Right lobe of liver (tissue), 6 donors: ENCODE data around the gene FAM83D. TPM values are rescaled to one million over a fixed set of nuclear protein-coding genes. Genes with fewer than 3 reads are reported as not detected.
A peak's percentile ranks its signal among the peaks of the same experiment; 100 is the strongest.

Experiments used
- ATAC-seq, 4 donors: fragments of 200-7000 bp; cut with Tn5 transposase; one replicate each; pipeline ENCODE4 v1.9.1; 2020; ENCODE audit warnings: mild to moderate bottlenecking in 4 of 4, moderate library complexity in 4 of 4
- DNase-seq, 3 donors: peaks; one replicate each; pipeline ENCODE4 v3.0.0-alpha.2; 2020
- H3K27ac ChIP-seq, 3 donors: fragments of 200-600 bp; one replicate each; pipeline ENCODE4 v1.8.0; 2022
- H3K27me3 ChIP-seq, 2 donors: fragments of 200-600 bp; one replicate each; pipeline ENCODE4 v1.8.0; 2022
- H3K36me3 ChIP-seq, 4 donors: fragments of 200-600 bp; sonication (generic) in 1 of 4; one replicate each; pipeline versions ENCODE4 v1.5.1 to v1.8.0; 2017 to 2022; ENCODE audit warnings: control low read depth in 1 of 4
- H3K4me1 ChIP-seq, 4 donors: fragments of 200-600 bp; sonication (generic) in 1 of 4; one replicate each; pipeline versions ENCODE4 v1.5.1 to v1.8.0; 2017 to 2022; ENCODE audit warnings: control low read depth in 1 of 4
- H3K4me3 ChIP-seq, 3 donors: fragments of 200-600 bp; one replicate each; pipeline ENCODE4 v1.8.0; 2022
- H3K9me3 ChIP-seq, 4 donors: fragments of 200-600 bp; sonication (generic) in 1 of 4; one replicate each; pipeline versions ENCODE4 v1.5.1 to v1.8.0; 2017 to 2022; ENCODE audit warnings: control low read depth in 1 of 4
- POLR2A ChIP-seq: fragments of 450-650 bp; IDR thresholded peaks from one replicate; pipeline ENCODE4 v1.6.1; 2017; ENCODE audit warnings: antibody characterized with exemption, mild to moderate bottlenecking
- WGBS: methylation state at CpG from one replicate; pipeline ENCODE4 v1.1.6; 2018; ENCODE audit warnings: low coverage, low lambda C conversion rate; ENCODE audit not compliant: insufficient coverage; ENCODE audit errors: missing lambda C conversion rate; 5-methylcytosine and 5-hydroxymethylcytosine counted together
- intact Hi-C, 2 donors: fragments of 100-400 bp; cut with DNase I; formaldehyde crosslinking; loops; one replicate each; pipeline versions ENCODE4 v1.11.2 to v1.14.1; 2022
- total RNA-seq, 6 experiments: library from RNA; depleted of rRNA in 2 of 6; stranded (reverse); fragments of >200 nt in 2 of 6; fragmentation: NEBNext Ultra II Directional in 3 of 6; extraction: Animal tissue kit (Norgen Biotek cat#: 25700) in 3 of 6; gene quantifications; one replicate each; pipeline versions ENCODE4 v1.1.0 to v1.2.4, GENCODE V29; 2016 to 2023
- TF ChIP-seq, protein P1 (sequence below), 4 donors: fragments of 200-600 bp in 3 of 4; fragments of 450-650 bp in 1 of 4; IDR thresholded peaks; one replicate each; pipeline versions ENCODE4 v1.5.1 to v1.8.0; 2016 to 2022; ENCODE audit warnings: antibody characterized with exemption in 4 of 4, mild to moderate bottlenecking in 2 of 4
- donor health status: DM: no; HTN: yes; CAD: no.
- donor health status: DM: no; HTN: no; CAD: no.
- donor health status: DM: no; HTN: no; CAD: no.
- donor health status: DM: no; HTN: yes; CAD: no.
- donor health status: DM: no; HTN: yes; CAD: no.

FAM83D gene
- total RNA-seq, 6 experiments from 2014 or later = 0.83 to 3.3 (median 1.7) TPM

DNA sequence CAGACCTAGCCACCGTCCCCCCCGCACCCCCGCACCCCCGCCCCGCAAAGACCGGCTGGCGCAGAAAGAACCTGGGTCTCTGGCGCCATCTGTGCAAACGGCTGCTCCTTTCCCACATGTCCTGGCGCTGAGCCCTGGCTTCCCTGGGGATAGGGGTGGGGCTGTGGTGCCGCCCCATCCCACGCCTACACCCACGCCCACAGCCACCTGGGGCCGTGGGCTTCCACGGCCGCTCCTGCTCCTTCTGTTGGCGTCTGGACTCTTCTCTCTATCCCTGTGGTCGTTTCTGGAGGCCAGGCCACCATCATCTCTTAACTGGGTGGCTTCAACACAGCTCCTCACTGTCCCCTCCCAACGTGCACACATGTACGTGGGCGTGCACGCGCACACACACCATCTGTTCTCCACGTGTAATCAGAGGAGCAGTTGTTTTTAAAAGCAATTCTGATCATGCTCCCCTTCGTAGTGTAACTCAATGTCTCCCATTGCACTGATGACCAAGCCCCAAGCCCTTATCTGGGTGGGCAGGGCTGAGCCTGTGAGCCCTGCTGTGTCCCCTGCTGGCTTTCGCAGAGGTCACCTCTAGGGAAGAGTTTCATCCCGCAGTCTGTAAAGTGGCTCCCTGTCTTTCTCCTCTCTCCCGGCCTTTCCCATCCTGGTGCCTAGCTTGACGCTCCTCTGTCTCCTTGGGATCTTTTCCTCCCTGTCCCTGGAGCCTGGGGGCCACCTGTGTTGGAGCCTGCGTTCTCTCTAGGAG is 31.9 kb upstream of the FAM83D start:
- Histone ChIP-seq H3K36me3 (no peaks in the 10 kb centered on the region), H3K4me1 (peaks cover 0 to 3% (median 0%) of the 10 kb centered on the region in 4 donors), H3K27me3 (no peaks in the 10 kb centered on the region), H3K27ac (no peak overlapping the region), H3K9me3 (no peaks in the 10 kb centered on the region), H3K4me3 (no peak overlapping the region)
- DNase-seq = no peak
- TF ChIP-seq, protein P1, sequence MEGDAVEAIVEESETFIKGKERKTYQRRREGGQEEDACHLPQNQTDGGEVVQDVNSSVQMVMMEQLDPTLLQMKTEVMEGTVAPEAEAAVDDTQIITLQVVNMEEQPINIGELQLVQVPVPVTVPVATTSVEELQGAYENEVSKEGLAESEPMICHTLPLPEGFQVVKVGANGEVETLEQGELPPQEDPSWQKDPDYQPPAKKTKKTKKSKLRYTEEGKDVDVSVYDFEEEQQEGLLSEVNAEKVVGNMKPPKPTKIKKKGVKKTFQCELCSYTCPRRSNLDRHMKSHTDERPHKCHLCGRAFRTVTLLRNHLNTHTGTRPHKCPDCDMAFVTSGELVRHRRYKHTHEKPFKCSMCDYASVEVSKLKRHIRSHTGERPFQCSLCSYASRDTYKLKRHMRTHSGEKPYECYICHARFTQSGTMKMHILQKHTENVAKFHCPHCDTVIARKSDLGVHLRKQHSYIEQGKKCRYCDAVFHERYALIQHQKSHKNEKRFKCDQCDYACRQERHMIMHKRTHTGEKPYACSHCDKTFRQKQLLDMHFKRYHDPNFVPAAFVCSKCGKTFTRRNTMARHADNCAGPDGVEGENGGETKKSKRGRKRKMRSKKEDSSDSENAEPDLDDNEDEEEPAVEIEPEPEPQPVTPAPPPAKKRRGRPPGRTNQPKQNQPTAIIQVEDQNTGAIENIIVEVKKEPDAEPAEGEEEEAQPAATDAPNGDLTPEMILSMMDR (IDR thresholded peaks at IDR 0.05) = no peak
- no peak for TF ChIP-seq POLR2A
- WGBS = 20% methylated on average over 19 of the region's 30 CpGs
- ATAC-seq = peak; percentile 62 to 81 (median 66)
- intact Hi-C loops = loop anchor here in 1 of 2 donors (10.0 kb wide), 1 partner anchor 239 kb away; no protein-coding TSS in a partner anchor

DNA sequence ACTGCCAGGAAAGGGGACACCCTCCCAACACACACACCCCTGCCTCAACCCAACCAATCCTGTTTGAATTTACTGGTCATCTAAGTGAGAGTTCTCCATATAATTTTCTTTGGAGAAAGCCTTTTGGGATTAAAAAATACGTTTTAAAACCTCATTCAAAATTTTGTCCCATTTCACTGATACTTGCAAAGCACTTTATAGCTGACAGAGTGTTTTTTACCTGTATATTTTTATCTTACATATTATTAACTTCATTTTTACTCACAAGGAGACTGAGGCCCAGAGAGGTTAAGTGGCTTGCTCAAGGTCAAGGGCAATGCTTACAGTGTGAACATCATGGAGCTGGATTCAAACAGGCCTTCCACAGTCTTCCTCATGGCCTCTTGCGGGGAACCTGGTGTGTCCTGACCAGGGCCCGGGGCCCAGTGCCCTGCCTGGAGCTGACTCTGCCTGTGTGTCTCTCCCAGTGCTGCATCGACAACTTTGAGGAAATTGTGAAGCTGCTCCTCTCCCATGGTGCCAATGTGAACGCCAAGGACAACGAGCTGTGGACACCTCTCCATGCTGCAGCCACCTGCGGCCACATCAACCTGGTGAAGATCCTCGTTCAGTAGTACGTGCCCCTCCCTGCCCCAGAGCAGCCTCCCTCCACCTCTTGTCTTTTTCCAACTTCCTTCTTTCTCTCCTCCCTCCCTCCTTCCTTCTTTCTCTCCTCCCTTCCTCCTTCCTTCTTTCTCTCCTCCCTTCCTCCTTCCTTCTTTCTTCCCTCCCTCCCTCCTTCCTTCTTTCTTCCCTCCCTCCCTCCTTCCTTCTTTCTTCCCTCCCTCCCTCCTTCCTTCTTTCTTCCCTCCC is 30.9 kb upstream of the FAM83D start:
- H3K4me3 ChIP-seq = no peak overlapping the region
- intact Hi-C loops = loop anchor here in 1 of 2 donors (10.0 kb wide), 1 partner anchor 241 kb away; no protein-coding TSS in a partner anchor
- H3K27me3 ChIP-seq = no peaks in the 10 kb centered on the region
- TF ChIP-seq, protein P1 (IDR thresholded peaks at IDR 0.05) = no peak
- TF ChIP-seq POLR2A = no peak
- DNase-seq (no peak), ATAC-seq (no peak)
- H3K9me3 ChIP-seq = no peaks in the 10 kb centered on the region
- no peak overlapping the region for H3K27ac ChIP-seq
- WGBS = 81% methylated on average over 7 of the region's 9 CpGs
- H3K36me3 ChIP-seq = no peaks in the 10 kb centered on the region
- peaks cover 0 to 3% (median 0%) of the 10 kb centered on the region in 4 donors for H3K4me1 ChIP-seq

DNA sequence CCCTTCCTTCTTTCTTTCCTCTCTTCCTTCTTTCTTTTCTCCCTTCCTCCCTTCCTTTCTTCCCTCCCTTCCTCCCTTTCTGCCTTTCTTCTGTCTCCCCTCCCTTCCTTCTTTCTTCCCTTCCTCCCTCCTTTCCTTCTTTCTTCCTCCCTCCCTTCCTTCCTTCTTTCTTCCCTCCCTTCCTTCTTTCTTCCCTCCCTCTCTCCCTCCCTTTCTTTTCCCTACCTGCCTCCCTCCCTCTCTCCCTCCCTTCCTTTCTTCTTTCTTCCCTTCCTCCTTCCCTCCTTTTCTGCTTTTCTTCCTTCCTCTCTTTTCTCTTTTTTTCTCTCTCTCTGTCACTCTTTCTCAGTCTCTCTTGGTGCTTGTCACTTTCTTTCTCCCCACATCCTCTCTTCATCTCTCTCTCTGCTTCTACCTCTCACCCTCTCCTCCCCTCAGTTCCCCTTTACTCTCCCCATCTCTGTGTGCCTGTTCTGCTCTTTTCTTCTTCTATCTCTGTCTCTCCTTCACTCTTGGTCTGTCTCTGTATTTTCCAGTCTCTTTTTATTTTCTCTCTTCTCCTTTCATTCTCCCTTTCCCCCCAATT is 30.1 kb upstream of the FAM83D start:
- Histone ChIP-seq H3K36me3 (no peaks in the 10 kb centered on the region), H3K4me3 (no peak overlapping the region), H3K9me3 (no peaks in the 10 kb centered on the region), H3K4me1 (peaks cover 0 to 3% (median 0%) of the 10 kb centered on the region in 4 donors), H3K27me3 (no peaks in the 10 kb centered on the region), H3K27ac (no peak overlapping the region)
- intact Hi-C loops = loop anchor here in 1 of 2 donors (10.0 kb wide), 1 partner anchor 241 kb away; no protein-coding TSS in a partner anchor
- DNase-seq (no peak), ATAC-seq (no peak)
- no peak for TF ChIP-seq POLR2A
- TF ChIP-seq, protein P1 (IDR thresholded peaks at IDR 0.05) = no peak

DNA sequence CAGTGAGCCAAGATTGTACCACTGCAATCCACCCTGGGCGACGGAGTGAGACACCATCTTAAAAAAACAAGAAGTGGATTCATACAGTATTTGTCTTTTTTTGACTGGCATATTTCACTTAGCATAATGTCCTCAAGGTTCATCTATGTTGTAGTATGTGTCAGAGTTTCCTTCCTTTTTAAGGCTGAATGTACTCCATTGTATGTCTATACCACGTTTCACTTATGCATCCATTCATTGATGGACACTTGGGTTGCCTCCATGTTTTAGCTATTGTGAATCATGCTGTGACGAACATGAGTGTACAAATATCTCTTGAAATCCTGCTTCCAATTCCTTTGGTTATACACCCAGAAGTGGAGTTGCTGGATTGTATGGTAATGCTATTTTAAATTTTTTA is 28.9 kb upstream of the FAM83D start:
- intact Hi-C loops = loop anchor here in 1 of 2 donors (10.0 kb wide), 1 partner anchor 242 kb away; no protein-coding TSS in a partner anchor
- no peak for ATAC-seq
- Histone ChIP-seq H3K27ac (no peak overlapping the region), H3K9me3 (no peaks in the 10 kb centered on the region), H3K4me1 (peaks cover 0 to 3% (median 0%) of the 10 kb centered on the region in 4 donors), H3K27me3 (no peaks in the 10 kb centered on the region), H3K4me3 (no peak overlapping the region), H3K36me3 (no peaks in the 10 kb centered on the region)
- 68% methylated on average over 2 of the region's 4 CpGs for WGBS
- DNase-seq = no peak
- TF ChIP-seq, protein P1 (IDR thresholded peaks at IDR 0.05) = no peak
- TF ChIP-seq POLR2A = no peak
